HFF-Myc (cell line): ENCODE measurements around the gene DDA1.

ENCODE experiments used
- DNase-seq: peaks from one replicate; pipeline ENCODE4 v3.0.0-alpha.2; 2011; ENCODE audit warnings: low read depth; ENCODE audit errors: extremely low read depth
- H3K4me3 ChIP-seq: replicated peaks from 2 replicates; pipeline ENCODE4 v1.5.1; 2011; ENCODE audit warnings: low read depth, mild to moderate bottlenecking, control low read depth, low read length
- TF ChIP-seq, protein P1 (sequence below): IDR thresholded peaks from 2 replicates; pipeline ENCODE4 v1.5.1; 2012; ENCODE audit warnings: mild to moderate bottlenecking, low read depth, low read length, control low read depth; ENCODE audit errors: missing control alignments

The DDA1 gene

GRCh38 chr19:17314007-17314593 lies 4.7 kb downstream of the DDA1 start:
- TF ChIP-seq, protein P1, sequence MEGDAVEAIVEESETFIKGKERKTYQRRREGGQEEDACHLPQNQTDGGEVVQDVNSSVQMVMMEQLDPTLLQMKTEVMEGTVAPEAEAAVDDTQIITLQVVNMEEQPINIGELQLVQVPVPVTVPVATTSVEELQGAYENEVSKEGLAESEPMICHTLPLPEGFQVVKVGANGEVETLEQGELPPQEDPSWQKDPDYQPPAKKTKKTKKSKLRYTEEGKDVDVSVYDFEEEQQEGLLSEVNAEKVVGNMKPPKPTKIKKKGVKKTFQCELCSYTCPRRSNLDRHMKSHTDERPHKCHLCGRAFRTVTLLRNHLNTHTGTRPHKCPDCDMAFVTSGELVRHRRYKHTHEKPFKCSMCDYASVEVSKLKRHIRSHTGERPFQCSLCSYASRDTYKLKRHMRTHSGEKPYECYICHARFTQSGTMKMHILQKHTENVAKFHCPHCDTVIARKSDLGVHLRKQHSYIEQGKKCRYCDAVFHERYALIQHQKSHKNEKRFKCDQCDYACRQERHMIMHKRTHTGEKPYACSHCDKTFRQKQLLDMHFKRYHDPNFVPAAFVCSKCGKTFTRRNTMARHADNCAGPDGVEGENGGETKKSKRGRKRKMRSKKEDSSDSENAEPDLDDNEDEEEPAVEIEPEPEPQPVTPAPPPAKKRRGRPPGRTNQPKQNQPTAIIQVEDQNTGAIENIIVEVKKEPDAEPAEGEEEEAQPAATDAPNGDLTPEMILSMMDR: no peak
- no peak for DNase-seq

GRCh38 chr19:17318966-17319365 lies 9.6 kb downstream of the DDA1 start:
- DNase-seq: no peak
- no peak overlapping the region for H3K4me3 ChIP-seq
- TF ChIP-seq, protein P1: no peak

More at GRCh38 chr19:17314007-17314593, 4.7 kb downstream of the DDA1 start:
- H3K4me3 ChIP-seq: no peak overlapping the region

- DNase-seq: no peak
- TF ChIP-seq, protein P1: no peak
- H3K4me3 ChIP-seq: no peak overlapping the region
Observed at GRCh38 chr19:17319473-17320238, 10.3 kb downstream of the DDA1 start.

GRCh38 chr19:17320435-17320834 lies 11.1 kb downstream of the DDA1 start:
- no peak for DNase-seq
- TF ChIP-seq, protein P1: no peak
- no peak overlapping the region for H3K4me3 ChIP-seq

- no peak overlapping the region for H3K4me3 ChIP-seq
- no peak for DNase-seq
- TF ChIP-seq, protein P1: no peak
Observed at GRCh38 chr19:17321655-17322489, 12.5 kb downstream of the DDA1 start.

DNA sequence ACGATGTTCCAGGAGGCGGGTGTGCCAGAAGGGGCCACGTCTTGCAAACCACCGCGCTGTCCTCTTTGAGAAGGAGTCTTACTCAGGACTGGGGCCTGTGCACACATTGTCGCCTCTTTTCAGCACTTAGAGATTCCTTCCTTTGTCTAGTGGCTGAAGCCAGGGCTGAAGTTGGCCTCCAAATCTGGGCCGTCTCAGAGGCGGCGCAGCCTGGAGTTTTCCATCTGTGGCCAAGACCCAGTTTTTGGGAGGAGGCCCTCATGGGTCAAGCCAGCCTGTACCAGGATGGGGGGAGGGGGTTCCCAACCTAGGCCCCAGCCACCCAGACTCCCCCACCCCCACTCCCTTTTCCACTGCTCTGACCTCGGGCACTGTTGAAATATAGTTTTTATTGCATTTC lies 13.5 kb downstream of the DDA1 start:
- TF ChIP-seq, protein P1: no peak
- no peak for DNase-seq
- H3K4me3 ChIP-seq: no peak overlapping the region
